Neural progenitor cell (in vitro differentiated cells): ENCODE data around the gene METRN. TPM values are rescaled to one million over a fixed set of nuclear protein-coding genes. Genes with fewer than 3 reads are reported as not detected.

Experiments
- DNase-seq: peaks from one replicate; pipeline ENCODE4 v3.0.0-alpha.2; 2016; ENCODE audit warnings: low spot score
- H2AFZ ChIP-seq: fragments of 200-600 bp; sonication (generic); replicated peaks from 2 replicates; pipeline ENCODE4 v1.6.1; 2016; ENCODE audit warnings: antibody characterized with exemption
- H3F3A ChIP-seq: fragments of 200-600 bp; sonication (generic); 2 replicates; pipeline ENCODE4 v1.6.1; 2016; ENCODE audit warnings: antibody characterized with exemption, low read depth
- H3K27ac ChIP-seq: fragments of 200-600 bp; sonication (generic); 2 replicates; pipeline ENCODE4 v1.5.1; 2016; ENCODE audit warnings: mild to moderate bottlenecking
- H3K27me3 ChIP-seq: fragments of 200-600 bp; sonication (generic); 2 replicates; pipeline ENCODE4 v1.6.1; 2016; ENCODE audit warnings: mild to moderate bottlenecking, moderate library complexity
- H3K36me3 ChIP-seq: fragments of 200-600 bp; sonication (generic); 2 replicates; pipeline ENCODE4 v1.5.1; 2016
- H3K4me1 ChIP-seq: fragments of 200-600 bp; sonication (generic); 2 replicates; pipeline ENCODE4 v1.6.1; 2016; ENCODE audit warnings: mixed run types
- H3K4me2 ChIP-seq: fragments of 200-600 bp; sonication (generic); 2 replicates; pipeline ENCODE4 v1.6.1; 2016
- H3K4me3 ChIP-seq: fragments of 200-600 bp; sonication (generic); 2 replicates; pipeline ENCODE4 v1.5.1; 2016
- H3K79me2 ChIP-seq: fragments of 200-600 bp; sonication (generic); 2 replicates; pipeline ENCODE4 v1.6.1; 2016; ENCODE audit warnings: low read depth
- H3K9ac ChIP-seq: fragments of 200-600 bp; sonication (generic); 2 replicates; pipeline ENCODE4 v1.6.1; 2016
- H3K9me3 ChIP-seq: fragments of 200-600 bp; sonication (generic); 2 replicates; pipeline ENCODE4 v1.5.1; 2016; ENCODE audit warnings: low read depth
- H4K20me1 ChIP-seq: fragments of 200-600 bp; sonication (generic); 2 replicates; pipeline ENCODE4 v1.6.1; 2016; ENCODE audit warnings: low read depth
- H3K27ac Mint-ChIP-seq: 3 replicates; pipeline ENCODE4 v1.8.0; 2021; ENCODE audit warnings: mixed read lengths
- H3K27me3 Mint-ChIP-seq: 2 replicates; pipeline ENCODE4 v1.8.0; 2022; ENCODE audit warnings: low read depth, mild to moderate bottlenecking, inconsistent platforms, moderate library complexity, mixed read lengths; ENCODE audit not compliant: insufficient read depth
- H3K36me3 Mint-ChIP-seq: 3 replicates; pipeline ENCODE4 v1.8.0; 2021; ENCODE audit warnings: mixed read lengths
- H3K4me1 Mint-ChIP-seq: 3 replicates; pipeline ENCODE4 v1.8.0; 2021; ENCODE audit warnings: mixed read lengths
- H3K4me3 Mint-ChIP-seq: 3 replicates; pipeline ENCODE4 v1.8.0; 2021; ENCODE audit warnings: mild to moderate bottlenecking, moderate library complexity, mixed read lengths
- H3K9me3 Mint-ChIP-seq: 3 replicates; pipeline ENCODE4 v1.8.0; 2020; ENCODE audit warnings: mixed read lengths
- CTCF ChIP-seq: fragments of 200-600 bp; sonication (generic); IDR thresholded peaks from 2 replicates; pipeline ENCODE4 v1.5.1; 2017; ENCODE audit warnings: antibody characterized with exemption, mild to moderate bottlenecking
- EZH2 ChIP-seq: fragments of 200-600 bp; sonication (generic); IDR thresholded peaks from 2 replicates; pipeline ENCODE4 v1.6.1; 2017; ENCODE audit warnings: antibody characterized with exemption, mild to moderate bottlenecking, moderate library complexity
- EZH2phosphoT487 ChIP-seq: fragments of 200-600 bp; sonication (generic); IDR thresholded peaks from 2 replicates; pipeline ENCODE4 v1.6.1; 2017; ENCODE audit warnings: antibody characterized with exemption
- total RNA-seq: library from RNA; depleted of rRNA; stranded (reverse); fragments of >200 nt; gene quantifications from 2 replicates; pipeline ENCODE4 v1.2.3, GENCODE V29; 2015; ENCODE audit warnings: low replicate concordance

Gene METRN
- total RNA-seq, 1 donor from 2014 or later, result 24.3 TPM

GRCh38 chr16:680967-681745 lies 33.8 kb upstream of the METRN start:
- DNase-seq, result peak; percentile 53
- H3K36me3 Mint-ChIP-seq, result peaks cover 3% of the 10 kb centered on the region
- TF ChIP-seq CTCF (peak; percentile 26), EZH2phosphoT487 (no peak), EZH2 (no peak)

GRCh38 chr16:681746-682427 lies 33.0 kb upstream of the METRN start:
- H3K4me1 ChIP-seq, result peaks cover 14% of the 10 kb centered on the region
- H3K27ac Mint-ChIP-seq, result no peak overlapping the region
- DNase-seq, result no peak
- no peak overlapping the region for H3K27ac ChIP-seq
- H3K79me2 ChIP-seq, result peaks cover 33% of the 10 kb centered on the region
- peaks cover 3% of the 10 kb centered on the region for H3K36me3 Mint-ChIP-seq
- peak overlapping the region; percentile 94 for H3K4me3 ChIP-seq
- H3K4me3 Mint-ChIP-seq, result peak overlapping the region; percentile 82
- TF ChIP-seq EZH2phosphoT487, result no peak
- TF ChIP-seq EZH2, result no peak
- no peak for TF ChIP-seq CTCF
- H3K9me3 Mint-ChIP-seq, result no peaks in the 10 kb centered on the region
- no peak overlapping the region for H3K9ac ChIP-seq
- peak overlapping the region; percentile 100 for H3K4me2 ChIP-seq
- peaks cover 34% of the 10 kb centered on the region for H4K20me1 ChIP-seq
- H3K27me3 ChIP-seq, result no peaks in the 10 kb centered on the region
- no peaks in the 10 kb centered on the region for H3K9me3 ChIP-seq
- peaks cover 25% of the 10 kb centered on the region for H3K4me1 Mint-ChIP-seq
- H2AFZ ChIP-seq, result no peak overlapping the region
- peaks cover 58% of the 10 kb centered on the region for H3F3A ChIP-seq
- peaks cover 2% of the 10 kb centered on the region for H3K36me3 ChIP-seq
- peaks cover 8% of the 10 kb centered on the region for H3K27me3 Mint-ChIP-seq

More at GRCh38 chr16:680967-681745, 33.8 kb upstream of the METRN start:
- Mint-ChIP-seq H3K9me3 (no peaks in the 10 kb centered on the region), H3K27me3 (peaks cover 8% of the 10 kb centered on the region), H3K4me3 (peak overlapping the region; percentile 82), H3K4me1 (peaks cover 25% of the 10 kb centered on the region), H3K27ac (no peak overlapping the region)
- H3K79me2 ChIP-seq, result peaks cover 33% of the 10 kb centered on the region
- H3K9me3 ChIP-seq, result no peaks in the 10 kb centered on the region
- peaks cover 60% of the 10 kb centered on the region for H3F3A ChIP-seq
- peaks cover 34% of the 10 kb centered on the region for H4K20me1 ChIP-seq
- peak overlapping the region; percentile 100 for H3K4me2 ChIP-seq
- peaks cover 3% of the 10 kb centered on the region for H3K27me3 ChIP-seq
- no peak overlapping the region for H2AFZ ChIP-seq
- no peak overlapping the region for H3K27ac ChIP-seq
- peak overlapping the region; percentile 75 for H3K9ac ChIP-seq
- H3K4me1 ChIP-seq, result peaks cover 14% of the 10 kb centered on the region
- peak overlapping the region; percentile 94 for H3K4me3 ChIP-seq
- H3K36me3 ChIP-seq, result peaks cover 2% of the 10 kb centered on the region

- peak overlapping the region; percentile 82 for H3K4me3 Mint-ChIP-seq
- peaks cover 34% of the 10 kb centered on the region for H4K20me1 ChIP-seq
- H3K27ac Mint-ChIP-seq, result no peak overlapping the region
- TF ChIP-seq EZH2 (no peak), CTCF (no peak), EZH2phosphoT487 (no peak)
- H3K4me3 ChIP-seq, result peak overlapping the region; percentile 55
- DNase-seq, result no peak
- H3K36me3 Mint-ChIP-seq, result peaks cover 3% of the 10 kb centered on the region
- peaks cover 2% of the 10 kb centered on the region for H3K36me3 ChIP-seq
- H3K27me3 ChIP-seq, result no peaks in the 10 kb centered on the region
- H3F3A ChIP-seq, result peaks cover 58% of the 10 kb centered on the region
- H3K4me1 Mint-ChIP-seq, result peaks cover 25% of the 10 kb centered on the region
- no peaks in the 10 kb centered on the region for H3K9me3 ChIP-seq
- H3K9me3 Mint-ChIP-seq, result no peaks in the 10 kb centered on the region
- peak overlapping the region; percentile 87 for H3K4me2 ChIP-seq
- H3K79me2 ChIP-seq, result peaks cover 33% of the 10 kb centered on the region
- H3K27ac ChIP-seq, result no peak overlapping the region
- peaks cover 14% of the 10 kb centered on the region for H3K4me1 ChIP-seq
- H3K9ac ChIP-seq, result no peak overlapping the region
- H2AFZ ChIP-seq, result no peak overlapping the region
- H3K27me3 Mint-ChIP-seq, result peaks cover 9% of the 10 kb centered on the region
Measured at GRCh38 chr16:682493-683395, 32.2 kb upstream of the METRN start.
